ENCODE measurements around the gene TTLL9. TPM values are rescaled to one million over a fixed set of nuclear protein-coding genes. Genes with fewer than 3 reads are reported as not detected.

The TTLL9 gene
- total and polyA plus RNA-seq, 10 of the 15 experiments (the other 5 are each of a cell fraction or from before 2014, with no cell fraction given), result 0.03 to 0.77 (median 0.11) TPM; not detected in 2

- ChIA-PET SMC1A (ENCODE audit: uncharacterized antibody, unreplicated experiment) (interaction anchor here (0.6 to 1.3 kb wide), 7 partner anchors 10 to 1233 kb away, joined by 3 to 4 read pairs (median 3); partner anchors contain the start of gene PDRG1), POLR2A (no interaction called here), RAD21 (ENCODE audit: unreplicated experiment) (interaction anchor here (1.0 to 2.0 kb wide), 4 partner anchors 11 to 58 kb away, joined by 3 to 7 read pairs (median 4); no protein-coding TSS in a partner anchor), CTCF (interaction anchor here (0.8 to 1.4 kb wide), 5 partner anchors 10 to 115 kb away, joined by 3 to 4 read pairs (median 4); partner anchors contain the start of gene PDRG1)
- Histone ChIP-seq H3K4me2 (ENCODE audit: control insufficient read depth, insufficient read depth) (no peak overlapping the region), H4K20me1 (ENCODE audit: control insufficient read depth, insufficient read depth) (no peaks in the 10 kb centered on the region), H3K36me3 (ENCODE audit: control insufficient read depth in 2 of 2, insufficient read depth in 2 of 2, low read length in 1 of 2) (no peaks in the 10 kb centered on the region; a peak in 1 of 4 replicates), H3K79me2 (ENCODE audit: control insufficient read depth, insufficient read depth, low read length) (no peaks in the 10 kb centered on the region), H3K4me1 (ENCODE audit: control insufficient read depth, insufficient read depth, low read length) (no peaks in the 10 kb centered on the region), H3K4me3 (no peak overlapping the region), H2AFZ (ENCODE audit: control insufficient read depth, low read depth, low read length) (no peak overlapping the region), H3K9ac (ENCODE audit: control insufficient read depth, insufficient read depth, low read length) (no peak overlapping the region), H3K9me3 (replicated peaks; ENCODE audit: control insufficient read depth, insufficient read depth, low read length) (no peaks in the 10 kb centered on the region), H3K27me3 (replicated peaks in 1 of 2; ENCODE audit: control insufficient read depth in 2 of 2, insufficient read depth in 2 of 2, low read length in 1 of 2) (no peaks in the 10 kb centered on the region), H3K27ac (ENCODE audit: control insufficient read depth, insufficient read depth) (no peak overlapping the region)
- in situ Hi-C loops (cut with MboI), result no loop called here
- FAIRE-seq (no peak), ATAC-seq (no peak), DNase-seq (ENCODE audit: low read depth, low spot score) (no peak)
- intact Hi-C loops (cut with micrococcal nuclease; ENCODE audit: unreplicated experiment), result no loop called here
- TF ChIP-seq SIX5 (IDR thresholded peaks at IDR 0.05; ENCODE audit: low read depth, low read length, severe bottlenecking) (no peak), TAF1 (IDR thresholded peaks at IDR 0.05; ENCODE audit: borderline replicate concordance, low read depth, low read length) (no peak), EZH2 (IDR thresholded peaks at IDR 0.05; ENCODE audit: borderline replicate concordance, control insufficient read depth, low read depth, low read length) (no peak)
- WGBS (ENCODE audit: insufficient coverage, insufficient replicate concordance, low lambda C conversion rate, missing lambda C conversion rate), result 20% methylated on average over 1 of the region's 1 CpG
- BruUV-seq (replicated peaks), result no TSS peak
Observed at GRCh38 chr20:31937820-31938219, 67.4 kb downstream of the TTLL9 start.

GRCh38 chr20:31939661-31940060, 69.2 kb downstream of the TTLL9 start:
- no peak overlapping the region for H2AFZ ChIP-seq (ENCODE audit: control insufficient read depth, low read depth, low read length)
- TF ChIP-seq NR2C1 (IDR thresholded peaks at IDR 0.05), result no peak
- TF ChIP-seq CUX1 (IDR thresholded peaks at IDR 0.05; ENCODE audit: insufficient replicate concordance, low read depth, low read length), result no peak
- TF ChIP-seq IKZF2 (IDR thresholded peaks at IDR 0.05), result no peak
- TF ChIP-seq EGR1 (IDR thresholded peaks at IDR 0.05; ENCODE audit: borderline replicate concordance in 1 of 2, low read depth in 2 of 2, low read length in 2 of 2), result no peak
- no peak for TF ChIP-seq CEBPB (IDR thresholded peaks at IDR 0.05; ENCODE audit: borderline replicate concordance in 1 of 2, low read depth in 2 of 2, low read length in 2 of 2)
- no peak for TF ChIP-seq BRCA1 (IDR thresholded peaks at IDR 0.05; ENCODE audit: low read depth, low read length)
- no peak for TF ChIP-seq RCOR1 (conservative IDR thresholded peaks at IDR 0.05; ENCODE audit: low read depth, low read length)
- TF ChIP-seq MEF2A (IDR thresholded peaks at IDR 0.05; ENCODE audit: insufficient read depth, low read depth, low read length), result no peak
- TF ChIP-seq RELA (IDR thresholded peaks at IDR 0.05; ENCODE audit: borderline replicate concordance, partially characterized antibody), result no peak
- FAIRE-seq (no peak), ATAC-seq (no peak), DNase-seq (ENCODE audit: low read depth, low spot score) (no peak)
- no peak overlapping the region for H3K4me2 ChIP-seq (ENCODE audit: control insufficient read depth, insufficient read depth)
- H3K4me3 ChIP-seq, result no peak overlapping the region
- ChIA-PET POLR2A (interaction anchor here (1.7 kb wide), 1 partner anchor 49 kb away, joined by 3 read pairs; no protein-coding TSS in a partner anchor), SMC1A (ENCODE audit: uncharacterized antibody, unreplicated experiment) (interaction anchor here (0.8 to 1.6 kb wide), 3 partner anchors 11 to 53 kb away, joined by 3 to 4 read pairs (median 4); no protein-coding TSS in a partner anchor), RAD21 (ENCODE audit: unreplicated experiment) (no interaction called here), CTCF (no interaction called here)
- 68% methylated on average over 2 of the region's 2 CpGs for WGBS (ENCODE audit: insufficient coverage, insufficient replicate concordance, low lambda C conversion rate, missing lambda C conversion rate)
- no peaks in the 10 kb centered on the region for H3K9me3 ChIP-seq (replicated peaks; ENCODE audit: control insufficient read depth, insufficient read depth, low read length)
- H3K9ac ChIP-seq (ENCODE audit: control insufficient read depth, insufficient read depth, low read length), result no peak overlapping the region
- H4K20me1 ChIP-seq (ENCODE audit: control insufficient read depth, insufficient read depth), result no peaks in the 10 kb centered on the region
- BruUV-seq (replicated peaks), result no TSS peak
- in situ Hi-C loops (cut with MboI) (no loop called here), intact Hi-C loops (cut with micrococcal nuclease; ENCODE audit: unreplicated experiment) (no loop called here)
- H3K27ac ChIP-seq (ENCODE audit: control insufficient read depth, insufficient read depth), result no peak overlapping the region
- H3K79me2 ChIP-seq (ENCODE audit: control insufficient read depth, insufficient read depth, low read length), result no peaks in the 10 kb centered on the region
- no peaks in the 10 kb centered on the region for H3K27me3 ChIP-seq (replicated peaks in 1 of 2; ENCODE audit: control insufficient read depth in 2 of 2, insufficient read depth in 2 of 2, low read length in 1 of 2)
- H3K4me1 ChIP-seq (ENCODE audit: control insufficient read depth, insufficient read depth, low read length), result no peaks in the 10 kb centered on the region
- H3K36me3 ChIP-seq (ENCODE audit: control insufficient read depth in 2 of 2, insufficient read depth in 2 of 2, low read length in 1 of 2), result peaks cover 0 to 4% of the 10 kb centered on the region in 2 experiments; a peak in 2 of 4 replicates
